Measurements from ENCODE around the gene NCAPD3.
A peak's percentile ranks its signal among the peaks of the same experiment; 100 is the strongest.

The NCAPD3 gene

GRCh38 chr11:134230339-134230738, 6.6 kb upstream of the NCAPD3 start:
- no peaks in the 10 kb centered on the region for H3K27me3 ChIP-seq (ENCODE audit: insufficient read depth, low read length)
- no peak overlapping the region for H3K4me3 ChIP-seq (ENCODE audit: low read length)
- H3K9me3 ChIP-seq (ENCODE audit: low read length), result no peaks in the 10 kb centered on the region
- peaks cover 6% of the 10 kb centered on the region for H3K36me3 ChIP-seq (ENCODE audit: insufficient read depth, low read length)
- H2AFZ ChIP-seq (ENCODE audit: low read depth, low read length), result no peak overlapping the region
- H3K4me1 ChIP-seq (ENCODE audit: insufficient read depth, low read length), result peaks cover 12% of the 10 kb centered on the region

- no peak overlapping the region for H3K4me3 ChIP-seq (ENCODE audit: low read length)
- H3K9me3 ChIP-seq (ENCODE audit: low read length), result no peaks in the 10 kb centered on the region
- no peaks in the 10 kb centered on the region for H3K27me3 ChIP-seq (ENCODE audit: insufficient read depth, low read length)
- no peak overlapping the region for H2AFZ ChIP-seq (ENCODE audit: low read depth, low read length)
- peaks cover 13% of the 10 kb centered on the region for H3K4me1 ChIP-seq (ENCODE audit: insufficient read depth, low read length)
- no peaks in the 10 kb centered on the region for H3K36me3 ChIP-seq (ENCODE audit: insufficient read depth, low read length)
These were observed 5.5 kb upstream of the NCAPD3 start for GRCh38 chr11:134229126-134229790.

GRCh38 chr11:134228625-134229024, 4.9 kb upstream of the NCAPD3 start:
- Histone ChIP-seq H3K27me3 (ENCODE audit: insufficient read depth, low read length) (no peaks in the 10 kb centered on the region), H2AFZ (ENCODE audit: low read depth, low read length) (no peak overlapping the region), H3K4me3 (ENCODE audit: low read length) (no peak overlapping the region), H3K4me1 (ENCODE audit: insufficient read depth, low read length) (peaks cover 13% of the 10 kb centered on the region), H3K9me3 (ENCODE audit: low read length) (no peaks in the 10 kb centered on the region), H3K36me3 (ENCODE audit: insufficient read depth, low read length) (no peaks in the 10 kb centered on the region)

- no peaks in the 10 kb centered on the region for H3K27me3 ChIP-seq (ENCODE audit: insufficient read depth, low read length)
- H3K4me3 ChIP-seq (ENCODE audit: low read length), result no peak overlapping the region
These were observed 3.1 kb upstream of the NCAPD3 start for GRCh38 chr11:134226806-134227325.

GRCh38 chr11:134224710-134225664, 1.2 kb upstream of the NCAPD3 start:
- peak overlapping the region; percentile 85 for H2AFZ ChIP-seq (ENCODE audit: low read depth, low read length)
- peaks cover 22% of the 10 kb centered on the region for H3K4me1 ChIP-seq (ENCODE audit: insufficient read depth, low read length)
- no peaks in the 10 kb centered on the region for H3K27me3 ChIP-seq (ENCODE audit: insufficient read depth, low read length)
- H3K36me3 ChIP-seq (ENCODE audit: insufficient read depth, low read length), result peaks cover 11% of the 10 kb centered on the region
- H3K9me3 ChIP-seq (ENCODE audit: low read length), result no peaks in the 10 kb centered on the region
- peak overlapping the region; percentile 86 for H3K4me3 ChIP-seq (ENCODE audit: low read length)

More at GRCh38 chr11:134226806-134227325, 3.1 kb upstream of the NCAPD3 start:
- H3K36me3 ChIP-seq (ENCODE audit: insufficient read depth, low read length), result no peaks in the 10 kb centered on the region
- no peaks in the 10 kb centered on the region for H3K9me3 ChIP-seq (ENCODE audit: low read length)
- H2AFZ ChIP-seq (ENCODE audit: low read depth, low read length), result no peak overlapping the region
- H3K4me1 ChIP-seq (ENCODE audit: insufficient read depth, low read length), result peaks cover 22% of the 10 kb centered on the region

GRCh38 chr11:134223121-134223520, 646 bp downstream of the NCAPD3 start:
- peaks cover 25% of the 10 kb centered on the region for H3K36me3 ChIP-seq (ENCODE audit: insufficient read depth, low read length)
- H3K4me1 ChIP-seq (ENCODE audit: insufficient read depth, low read length), result peaks cover 19% of the 10 kb centered on the region
- H2AFZ ChIP-seq (ENCODE audit: low read depth, low read length), result no peak overlapping the region
- H3K9me3 ChIP-seq (ENCODE audit: low read length), result no peaks in the 10 kb centered on the region
- no peaks in the 10 kb centered on the region for H3K27me3 ChIP-seq (ENCODE audit: insufficient read depth, low read length)
- H3K4me3 ChIP-seq (ENCODE audit: low read length), result peak overlapping the region; percentile 86

GRCh38 chr11:134216816-134217215, 7.0 kb downstream of the NCAPD3 start:
- Histone ChIP-seq H2AFZ (ENCODE audit: low read depth, low read length) (no peak overlapping the region), H3K4me1 (ENCODE audit: insufficient read depth, low read length) (no peaks in the 10 kb centered on the region), H3K36me3 (ENCODE audit: insufficient read depth, low read length) (peaks cover 51% of the 10 kb centered on the region), H3K27me3 (ENCODE audit: insufficient read depth, low read length) (no peaks in the 10 kb centered on the region), H3K9me3 (ENCODE audit: low read length) (no peaks in the 10 kb centered on the region), H3K4me3 (ENCODE audit: low read length) (no peak overlapping the region)

- Histone ChIP-seq H2AFZ (ENCODE audit: low read depth, low read length) (no peak overlapping the region), H3K27me3 (ENCODE audit: insufficient read depth, low read length) (no peaks in the 10 kb centered on the region), H3K4me1 (ENCODE audit: insufficient read depth, low read length) (no peaks in the 10 kb centered on the region), H3K4me3 (ENCODE audit: low read length) (no peak overlapping the region), H3K9me3 (ENCODE audit: low read length) (no peaks in the 10 kb centered on the region), H3K36me3 (ENCODE audit: insufficient read depth, low read length) (peaks cover 52% of the 10 kb centered on the region)
These were observed 7.9 kb downstream of the NCAPD3 start for GRCh38 chr11:134215836-134216235.

GRCh38 chr11:134207538-134208239, 16.1 kb downstream of the NCAPD3 start:
- Histone ChIP-seq H3K27me3 (ENCODE audit: insufficient read depth, low read length) (no peaks in the 10 kb centered on the region), H3K36me3 (ENCODE audit: insufficient read depth, low read length) (peaks cover 64% of the 10 kb centered on the region), H3K4me3 (ENCODE audit: low read length) (no peak overlapping the region), H3K9me3 (ENCODE audit: low read length) (no peaks in the 10 kb centered on the region), H3K4me1 (ENCODE audit: insufficient read depth, low read length) (peaks cover 7% of the 10 kb centered on the region), H2AFZ (ENCODE audit: low read depth, low read length) (no peak overlapping the region)

- no peak overlapping the region for H3K4me3 ChIP-seq (ENCODE audit: low read length)
- H3K4me1 ChIP-seq (ENCODE audit: insufficient read depth, low read length), result peaks cover 7% of the 10 kb centered on the region
- H3K9me3 ChIP-seq (ENCODE audit: low read length), result no peaks in the 10 kb centered on the region
- no peaks in the 10 kb centered on the region for H3K27me3 ChIP-seq (ENCODE audit: insufficient read depth, low read length)
- H3K36me3 ChIP-seq (ENCODE audit: insufficient read depth, low read length), result peaks cover 72% of the 10 kb centered on the region
- no peak overlapping the region for H2AFZ ChIP-seq (ENCODE audit: low read depth, low read length)
These were observed 17.6 kb downstream of the NCAPD3 start for GRCh38 chr11:134206185-134206584.

- H3K9me3 ChIP-seq (ENCODE audit: low read length), result no peaks in the 10 kb centered on the region
- H2AFZ ChIP-seq (ENCODE audit: low read depth, low read length), result no peak overlapping the region
- no peak overlapping the region for H3K4me3 ChIP-seq (ENCODE audit: low read length)
- H3K36me3 ChIP-seq (ENCODE audit: insufficient read depth, low read length), result peaks cover 75% of the 10 kb centered on the region
- peaks cover 7% of the 10 kb centered on the region for H3K4me1 ChIP-seq (ENCODE audit: insufficient read depth, low read length)
- no peaks in the 10 kb centered on the region for H3K27me3 ChIP-seq (ENCODE audit: insufficient read depth, low read length)
These were observed 18.0 kb downstream of the NCAPD3 start for GRCh38 chr11:134205729-134206128.

GRCh38 chr11:134202661-134203060, 21.1 kb downstream of the NCAPD3 start:
- no peaks in the 10 kb centered on the region for H3K9me3 ChIP-seq (ENCODE audit: low read length)
- no peak overlapping the region for H2AFZ ChIP-seq (ENCODE audit: low read depth, low read length)
- H3K4me3 ChIP-seq (ENCODE audit: low read length), result no peak overlapping the region
- H3K36me3 ChIP-seq (ENCODE audit: insufficient read depth, low read length), result peaks cover 69% of the 10 kb centered on the region
- no peaks in the 10 kb centered on the region for H3K4me1 ChIP-seq (ENCODE audit: insufficient read depth, low read length)
- H3K27me3 ChIP-seq (ENCODE audit: insufficient read depth, low read length), result no peaks in the 10 kb centered on the region

- peaks cover 57% of the 10 kb centered on the region for H3K36me3 ChIP-seq (ENCODE audit: insufficient read depth, low read length)
- H3K4me1 ChIP-seq (ENCODE audit: insufficient read depth, low read length), result no peaks in the 10 kb centered on the region
- H3K9me3 ChIP-seq (ENCODE audit: low read length), result no peaks in the 10 kb centered on the region
- no peak overlapping the region for H3K4me3 ChIP-seq (ENCODE audit: low read length)
- no peaks in the 10 kb centered on the region for H3K27me3 ChIP-seq (ENCODE audit: insufficient read depth, low read length)
- H2AFZ ChIP-seq (ENCODE audit: low read depth, low read length), result no peak overlapping the region
These were observed 23.1 kb downstream of the NCAPD3 start for GRCh38 chr11:134200688-134201087.

All from neuron (in vitro differentiated cells).